ENCODE measurements around the gene SPTSSB. TPM values are rescaled to one million over a fixed set of nuclear protein-coding genes. Genes with fewer than 3 reads are reported as not detected.
A peak's percentile ranks its signal among the peaks of the same experiment; 100 is the strongest.

The SPTSSB gene
- total RNA-seq, 4 donors from 2014 or later: 91.6 to 175 (median 109) TPM

GRCh38 chr3:161390200-161390599, 18.9 kb upstream of the SPTSSB start:
- TF ChIP-seq CTCF (IDR thresholded peaks at IDR 0.05) (no peak), POLR2A (IDR thresholded peaks at IDR 0.05) (no peak)
- WGBS, 2 donors: 91% methylated on average over 2 of the region's 2 CpGs

GRCh38 chr3:161389445-161390035, 18.2 kb upstream of the SPTSSB start:
- no peak for TF ChIP-seq CTCF (IDR thresholded peaks at IDR 0.05)
- no peak for TF ChIP-seq POLR2A (IDR thresholded peaks at IDR 0.05)
- H3K4me3 ChIP-seq (ENCODE audit: low read depth, poor library complexity, severe bottlenecking): no peak overlapping the region
- intact Hi-C loops (cut with DNase I; ENCODE audit: low total_unique reads): no loop called here
- DNase-seq (ENCODE audit: low spot score in 2 of 2): no peak
- WGBS, 2 donors: 95 to 97% methylated on average over 3 of the region's 3 CpGs

More at GRCh38 chr3:161390200-161390599, 18.9 kb upstream of the SPTSSB start:
- H3K4me3 ChIP-seq (ENCODE audit: low read depth, poor library complexity, severe bottlenecking): no peak overlapping the region
- DNase-seq (ENCODE audit: low spot score in 2 of 2): no peak
- intact Hi-C loops (cut with DNase I; ENCODE audit: low total_unique reads): no loop called here

- intact Hi-C loops (cut with DNase I; ENCODE audit: low total_unique reads): no loop called here
These were observed 17.5 kb upstream of the SPTSSB start for GRCh38 chr3:161388855-161389254.

GRCh38 chr3:161386991-161387770, 15.9 kb upstream of the SPTSSB start:
- H3K4me3 ChIP-seq (ENCODE audit: low read depth, poor library complexity, severe bottlenecking): no peak overlapping the region
- WGBS, 2 donors: 67 to 68% methylated on average over 4 of the region's 4 CpGs
- no peak for DNase-seq (ENCODE audit: low spot score in 2 of 2)
- TF ChIP-seq POLR2A (IDR thresholded peaks at IDR 0.05) (no peak), CTCF (IDR thresholded peaks at IDR 0.05) (no peak)
- intact Hi-C loops (cut with DNase I; ENCODE audit: low total_unique reads): no loop called here

More at GRCh38 chr3:161388855-161389254, 17.5 kb upstream of the SPTSSB start:
- DNase-seq (ENCODE audit: low spot score in 2 of 2): no peak
- H3K4me3 ChIP-seq (ENCODE audit: low read depth, poor library complexity, severe bottlenecking): no peak overlapping the region
- TF ChIP-seq POLR2A (IDR thresholded peaks at IDR 0.05): no peak
- no peak for TF ChIP-seq CTCF (IDR thresholded peaks at IDR 0.05)

GRCh38 chr3:161372321-161373260, 1.3 kb upstream of the SPTSSB start:
- intact Hi-C loops (cut with DNase I; ENCODE audit: low total_unique reads): no loop called here
- 2 to 5% methylated on average over 55 of the region's 55 CpGs for WGBS, 2 donors
- H3K4me3 ChIP-seq (ENCODE audit: low read depth, poor library complexity, severe bottlenecking): peak overlapping the region; percentile 34
- TF ChIP-seq POLR2A (IDR thresholded peaks at IDR 0.05) (no peak), CTCF (IDR thresholded peaks at IDR 0.05) (no peak)
- DNase-seq (ENCODE audit: low spot score in 2 of 2): peak in 1 of 2 donors; percentile 87

Measured in lower leg skin (tissue), 4 donors.